GM19238 (cell line): ENCODE measurements around the gene COL8A2.

Experiments used
- DNase-seq: peaks from one replicate; pipeline ENCODE4 v3.0.0; 2011; ENCODE audit warnings: low spot score; ENCODE audit not compliant: insufficient read length

Gene COL8A2

GRCh38 chr1:36092166-36092797 is 32.7 kb downstream of the COL8A2 start:
- DNase-seq: no peak

- DNase-seq: no peak
Measured at GRCh38 chr1:36091698-36092097, 33.3 kb downstream of the COL8A2 start.

- DNase-seq: no peak
Measured at GRCh38 chr1:36091141-36091540, 33.9 kb downstream of the COL8A2 start.

- no peak for DNase-seq
Measured at GRCh38 chr1:36089393-36090121, 35.5 kb downstream of the COL8A2 start.

GRCh38 chr1:36088577-36089392 is 36.2 kb downstream of the COL8A2 start, which contains the start of gene ADPRS:
TSS of gene ADPRS (plus strand) at chr1:36088892. CDS start at chr1:36088905, 13 bp downstream.
- peak; percentile 94 for DNase-seq

GRCh38 chr1:36088265-36088576 is 36.8 kb downstream of the COL8A2 start:
- DNase-seq: no peak

- DNase-seq: no peak
Measured at GRCh38 chr1:36087233-36088123, 37.5 kb downstream of the COL8A2 start.

- DNase-seq: no peak
Measured at GRCh38 chr1:36086529-36087232, 38.3 kb downstream of the COL8A2 start.

- DNase-seq: no peak
Measured at GRCh38 chr1:36085686-36086526, 39.1 kb downstream of the COL8A2 start.

- DNase-seq: no peak
Measured at GRCh38 chr1:36085126-36085525, 39.9 kb downstream of the COL8A2 start.

GRCh38 chr1:36084497-36085115 is 40.4 kb downstream of the COL8A2 start:
- no peak for DNase-seq

- no peak for DNase-seq
Measured at GRCh38 chr1:36083635-36084496, 41.2 kb downstream of the COL8A2 start, which contains the start of gene TEKT2. TSS of gene TEKT2 (plus strand) at chr1:36084094. CDS start at chr1:36084922, 828 bp downstream.

- DNase-seq: no peak
Measured at GRCh38 chr1:36083219-36083618, 41.8 kb downstream of the COL8A2 start.

GRCh38 chr1:36081926-36082485 is 43.0 kb downstream of the COL8A2 start:
- DNase-seq: no peak

- DNase-seq: no peak
Measured at GRCh38 chr1:36080801-36081200, 44.2 kb downstream of the COL8A2 start.

- no peak for DNase-seq
Measured at GRCh38 chr1:36080236-36080635, 44.8 kb downstream of the COL8A2 start.

GRCh38 chr1:36076979-36077573 is 47.9 kb downstream of the COL8A2 start:
- DNase-seq: no peak
